B cell (primary cell): ENCODE measurements around the gene HOXD9. TPM values are rescaled to one million over a fixed set of nuclear protein-coding genes. Genes with fewer than 3 reads are reported as not detected.

Experiments used
- ATAC-seq: fragments of 200-7000 bp; cut with Tn5 transposase; one replicate; pipeline ENCODE4 v1.10.0; 2021; ENCODE audit warnings: low read depth, mild to moderate bottlenecking, moderate number of reproducible peaks, moderate library complexity
- CTCF ChIA-PET: fragments of 350-600 bp; sonication (Branson Sonifier 250); formaldehyde crosslinking; loops from one replicate; lab custom pipeline; 2021; ENCODE audit warnings: antibody characterized with exemption, inconsistent platforms; lab: Charles Lee
- POLR2A ChIA-PET: fragments of 350-600 bp; sonication (Branson Sonifier 250); formaldehyde crosslinking; loops from one replicate; lab custom pipeline; 2021; ENCODE audit warnings: antibody characterized with exemption; lab: Charles Lee
- DNase-seq: peaks from one replicate; pipeline ENCODE4 v3.0.0; 2013
- H2AFZ ChIP-seq: 2 replicates; pipeline ENCODE4 v1.6.1; 2012; ENCODE audit warnings: mild to moderate bottlenecking, low read depth, low read length; ENCODE audit not compliant: insufficient read depth, poor library complexity, severe bottlenecking
- H3K27ac ChIP-seq, 2 donors: 1 replicate in 1 of 2; 2 replicates in 1 of 2; pipeline ENCODE4 v1.5.1; 2012 to 2013; ENCODE audit warnings: low read length in 2 of 2, mild to moderate bottlenecking in 2 of 2, moderate library complexity in 1 of 2
- H3K27me3 ChIP-seq, 4 experiments: fragments of 200-600 bp in 1 of 4; sonication (generic) in 1 of 4; replicated peaks in 1 of 4; 1 replicate in 2 of 4; 2 replicates in 2 of 4; pipeline versions ENCODE4 v1.6.1 to v1.7.0; 2013 to 2016; ENCODE audit warnings: low read length in 3 of 4, mild to moderate bottlenecking in 2 of 4, mixed read lengths in 1 of 4, moderate library complexity in 1 of 4; ENCODE audit not compliant: insufficient read depth in 4 of 4, control insufficient read depth in 3 of 4; ENCODE audit errors: control extremely low read depth in 1 of 4
- H3K36me3 ChIP-seq, 2 experiments: replicated peaks in 1 of 2; 1 replicate in 1 of 2; 2 replicates in 1 of 2; pipeline versions ENCODE4 v1.6.1 to v1.7.1; 2013; ENCODE audit warnings: low read length in 1 of 2; ENCODE audit not compliant: insufficient read depth in 2 of 2, control insufficient read depth in 1 of 2; ENCODE audit errors: control extremely low read depth in 1 of 2, extremely low read depth in 1 of 2
- H3K4me1 ChIP-seq, 2 donors: fragments of 200-600 bp in 1 of 2; sonication (generic) in 1 of 2; 1 replicate in 1 of 2; 2 replicates in 1 of 2; pipeline versions ENCODE4 v1.5.1 to v1.6.1; 2013 to 2017; ENCODE audit warnings: low read length in 2 of 2; ENCODE audit not compliant: control insufficient read depth in 2 of 2, insufficient read depth in 2 of 2
- H3K4me2 ChIP-seq: replicated peaks from 2 replicates; pipeline ENCODE3; 2012; ENCODE audit warnings: mild to moderate bottlenecking, low read depth, low read length; ENCODE audit not compliant: poor library complexity, severe bottlenecking
- H3K4me3 ChIP-seq, 5 experiments: fragments of 200-600 bp in 1 of 5; sonication (generic) in 1 of 5; 1 replicate in 3 of 5; 2 replicates in 2 of 5; pipeline versions ENCODE4 v1.5.1 to v1.7.0; 2011 to 2016; ENCODE audit warnings: low read length in 4 of 5, mild to moderate bottlenecking in 4 of 5, low read depth in 2 of 5, control low read depth in 1 of 5, moderate library complexity in 1 of 5; ENCODE audit not compliant: insufficient read depth in 1 of 5; ENCODE audit errors: control extremely low read depth in 1 of 5, extremely low read depth in 1 of 5
- H3K79me2 ChIP-seq: fragments of 200-600 bp; sonication (generic); one replicate; pipeline ENCODE4 v1.6.0; 2016; ENCODE audit warnings: low read length; ENCODE audit not compliant: control insufficient read depth, insufficient read depth
- H3K9ac ChIP-seq: fragments of 200-600 bp; sonication (generic); 2 replicates; pipeline ENCODE4 v1.6.1; 2017; ENCODE audit warnings: mild to moderate bottlenecking, low read length, moderate library complexity
- H3K9me3 ChIP-seq, 3 donors: one replicate each; pipeline versions ENCODE4 v1.6.1 to v1.7.1; 2013; ENCODE audit warnings: low read length in 2 of 3; ENCODE audit not compliant: control insufficient read depth in 2 of 3, insufficient read depth in 1 of 3; ENCODE audit errors: control extremely low read depth in 1 of 3
- H4K20me1 ChIP-seq: 2 replicates; pipeline ENCODE4 v1.6.0; 2012; ENCODE audit warnings: mild to moderate bottlenecking, low read length; ENCODE audit not compliant: insufficient read depth, control insufficient read depth, poor library complexity, severe bottlenecking
- H3K27ac Mint-ChIP-seq: one replicate; pipeline ENCODE4 v1.8.0; 2021; ENCODE audit warnings: mixed read lengths
- H3K27me3 Mint-ChIP-seq: one replicate; pipeline ENCODE4 v1.8.0; 2021; ENCODE audit warnings: mixed read lengths
- H3K4me1 Mint-ChIP-seq: one replicate; pipeline ENCODE4 v1.8.0; 2021; ENCODE audit warnings: mixed read lengths
- H3K4me3 Mint-ChIP-seq: one replicate; pipeline ENCODE4 v1.8.0; 2021; ENCODE audit warnings: mixed read lengths
- H3K9me3 Mint-ChIP-seq: one replicate; pipeline ENCODE4 v1.8.0; 2022; ENCODE audit warnings: mixed read lengths; ENCODE audit not compliant: insufficient read depth
- CTCF ChIP-seq: fragments of 200-600 bp; IDR thresholded peaks from one replicate; pipeline ENCODE4 v1.8.0; 2022; ENCODE audit warnings: antibody characterized with exemption, mild to moderate bottlenecking
- EZH2 ChIP-seq: IDR thresholded peaks from 2 replicates; pipeline ENCODE4 v1.6.1; 2012; ENCODE audit warnings: borderline replicate concordance, low read depth, mild to moderate bottlenecking, moderate library complexity, low read length; ENCODE audit not compliant: insufficient read depth, poor library complexity, severe bottlenecking
- WGBS: methylation state at CpG from one replicate; pipeline ENCODE4 v1.1.5; 2013; ENCODE audit warnings: missing lambda C conversion rate; ENCODE audit not compliant: insufficient coverage; 5-methylcytosine and 5-hydroxymethylcytosine counted together
- intact Hi-C: fragments of 100-400 bp; cut with micrococcal nuclease; formaldehyde crosslinking; loops from one replicate; pipeline ENCODE4 v1.10.0; 2022
- polyA plus RNA-seq: library from polyadenylated mRNA; depleted of rRNA; stranded (reverse); fragments of >200 nt; gene quantifications from 2 replicates; pipeline ENCODE4 v1.2.3, GENCODE V29; 2012
- total RNA-seq, 2 donors: library from RNA; stranded (reverse); fragments of 120-200 nt in 1 of 2; gene quantifications; 1 replicate in 1 of 2; 2 replicates in 1 of 2; pipeline versions ENCODE4 v1.2.3 to v1.2.4, GENCODE V29; 2013 to 2022

Gene HOXD9
- total and polyA plus RNA-seq, 2 donors (not counting 1 experiment from before 2014, with no cell fraction given) = not detected

GRCh38 chr2:176090862-176091261, 31.7 kb upstream of the HOXD9 start:
- WGBS = 22% methylated on average over 4 of the region's 5 CpGs
- no peak overlapping the region for H3K4me3 ChIP-seq
- H3K4me1 ChIP-seq = peaks cover 15 to 18% of the 10 kb centered on the region in 2 donors
- Mint-ChIP-seq H3K27ac (peak overlapping the region; percentile 13), H3K4me3 (no peak overlapping the region), H3K9me3 (peaks cover 3% of the 10 kb centered on the region), H3K27me3 (peaks cover 80% of the 10 kb centered on the region), H3K4me1 (peaks cover 18% of the 10 kb centered on the region)
- H3K27me3 ChIP-seq = peaks cover 0 to 89% (median 86%) of the 10 kb centered on the region in 4 experiments
- H3K79me2 ChIP-seq = no peaks in the 10 kb centered on the region
- ChIA-PET CTCF (no interaction called here), POLR2A (no interaction called here)
- H3K9me3 ChIP-seq = peaks cover 1 to 46% (median 9%) of the 10 kb centered on the region in 3 donors
- H3K9ac ChIP-seq = no peak overlapping the region
- H3K4me2 ChIP-seq = no peak overlapping the region
- DNase-seq (no peak), ATAC-seq (no peak)
- H3K27ac ChIP-seq = no peak overlapping the region
- H3K36me3 ChIP-seq = no peaks in the 10 kb centered on the region
- H4K20me1 ChIP-seq = no peaks in the 10 kb centered on the region
- TF ChIP-seq EZH2 = no peak
- no peak for TF ChIP-seq CTCF
- no peak overlapping the region for H2AFZ ChIP-seq
- intact Hi-C loops = loop anchor here (10.0 kb wide), 1 partner anchor 1756 kb away; the partner anchor contains the start of gene SP9

- Mint-ChIP-seq H3K27me3 (peaks cover 83% of the 10 kb centered on the region), H3K4me3 (peak overlapping the region; percentile 4), H3K4me1 (peaks cover 23% of the 10 kb centered on the region), H3K9me3 (peaks cover 3% of the 10 kb centered on the region), H3K27ac (peak overlapping the region; percentile 71)
- Histone ChIP-seq H3K4me1 (peaks cover 19 to 22% of the 10 kb centered on the region in 2 donors), H3K79me2 (no peaks in the 10 kb centered on the region), H3K27me3 (peaks cover 0 to 88% (median 86%) of the 10 kb centered on the region in 4 experiments), H4K20me1 (no peaks in the 10 kb centered on the region), H3K27ac (no peak overlapping the region), H3K9ac (no peak overlapping the region), H3K4me3 (no peak overlapping the region), H3K9me3 (peaks cover 1 to 40% (median 9%) of the 10 kb centered on the region in 3 donors), H2AFZ (no peak overlapping the region), H3K4me2 (no peak overlapping the region), H3K36me3 (no peaks in the 10 kb centered on the region)
- WGBS = 7% methylated on average over 31 of the region's 31 CpGs
- ATAC-seq (no peak), DNase-seq (peak; percentile 30)
- TF ChIP-seq CTCF (no peak), EZH2 (no peak)
- POLR2A ChIA-PET = no interaction called here
- intact Hi-C loops = loop anchor here (10.0 kb wide), 1 partner anchor 1757 kb away; the partner anchor contains the start of gene SP9
- CTCF ChIA-PET = no interaction called here
Measured at GRCh38 chr2:176091329-176092258, 30.9 kb upstream of the HOXD9 start.
